ENCODE data around the gene BCAR3.
"Not testable (repeated sequence)": the region's sequence is repeated elsewhere in the genome, so short reads cannot be mapped to it uniquely, and the experiment has no call there.

The BCAR3 gene

DNA sequence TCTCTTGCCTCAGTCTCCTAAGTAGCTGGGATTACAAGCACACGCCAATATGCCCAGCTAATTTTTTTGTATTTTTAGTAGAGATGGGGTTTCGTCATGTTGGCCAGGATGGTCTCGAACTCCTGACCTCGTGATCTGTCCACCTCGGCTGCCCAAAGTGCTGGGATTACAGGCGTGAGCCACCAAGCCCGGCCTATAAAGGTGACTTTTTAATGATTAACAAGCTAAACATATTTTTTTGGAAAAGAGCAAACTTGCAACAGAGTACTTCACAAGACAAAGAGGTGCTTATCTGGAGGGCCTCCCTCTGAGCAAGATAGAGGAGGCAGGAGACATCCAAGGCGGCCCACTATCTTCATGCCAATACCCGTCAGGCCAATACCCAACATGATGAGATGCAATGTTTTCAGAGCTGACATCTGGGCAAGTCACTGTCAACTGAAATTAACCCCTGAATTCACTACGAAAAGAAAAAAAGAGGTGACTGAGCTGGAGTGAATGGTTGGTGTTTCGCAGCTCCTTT lies 10.5 kb downstream of the BCAR3 start:
- in situ Hi-C loops (cut with MboI; ENCODE audit: low sequenced_read_pairs), result no loop called here

DNA sequence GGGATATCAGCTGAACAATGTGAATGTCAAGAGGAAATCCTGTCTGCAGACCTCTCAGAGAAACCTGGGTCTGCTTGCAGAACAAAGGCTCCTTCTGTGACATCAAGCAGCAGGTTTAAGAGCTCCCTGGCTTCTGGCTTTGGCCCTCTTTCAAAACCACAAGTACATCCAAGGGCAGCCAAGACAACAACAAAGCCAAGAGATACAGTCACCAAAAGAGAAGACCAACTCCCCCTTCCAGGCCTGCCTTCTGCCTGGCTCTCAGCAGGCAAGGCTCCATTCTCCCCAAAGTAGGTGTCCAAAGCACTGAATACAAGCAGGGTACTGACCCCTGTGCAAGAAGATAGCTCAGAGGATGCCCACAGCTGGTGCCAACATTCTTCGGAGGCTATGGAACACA lies 11.5 kb downstream of the BCAR3 start:
- in situ Hi-C loops (cut with MboI; ENCODE audit: low sequenced_read_pairs), result no loop called here

DNA sequence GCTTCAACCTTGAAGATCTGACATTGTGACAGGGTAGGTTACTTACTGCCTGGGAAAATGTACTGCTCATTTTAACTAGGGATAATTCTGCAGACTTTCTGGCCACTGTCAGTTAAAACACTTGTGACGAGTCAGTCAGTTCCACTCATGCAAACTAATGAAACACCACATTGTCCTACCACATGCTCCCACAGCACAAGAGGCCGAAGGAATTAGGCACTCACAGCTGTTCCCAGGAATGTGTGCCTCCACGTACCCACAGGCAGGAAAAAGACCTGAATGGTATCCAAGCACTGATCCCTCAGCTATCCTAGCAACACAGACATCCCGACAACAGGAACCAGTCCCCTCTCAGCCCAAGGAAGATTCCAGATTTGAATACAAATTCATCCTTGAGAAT lies 12.3 kb downstream of the BCAR3 start:
- in situ Hi-C loops (cut with MboI; ENCODE audit: low sequenced_read_pairs), result no loop called here

DNA sequence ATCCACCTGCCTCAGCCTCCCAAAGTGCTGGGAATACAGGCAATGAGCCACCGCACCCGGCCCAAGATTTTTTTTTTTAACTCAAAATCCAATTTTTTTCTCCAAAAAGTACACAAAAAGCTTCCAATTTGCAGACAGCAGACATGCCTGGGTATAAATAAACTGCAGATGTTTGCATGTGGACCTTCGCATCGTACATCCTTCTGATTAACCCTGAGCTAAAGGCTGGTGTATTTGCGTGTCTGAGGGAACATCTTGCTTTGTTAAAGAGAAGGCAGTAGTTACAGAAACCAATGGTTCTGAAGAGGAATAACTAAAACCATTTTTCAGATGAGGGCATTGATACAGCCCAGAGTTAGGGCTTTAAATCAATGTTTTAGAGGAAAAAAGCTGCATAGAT lies 12.7 kb downstream of the BCAR3 start:
- in situ Hi-C loops (cut with MboI; ENCODE audit: low sequenced_read_pairs), result no loop called here

DNA sequence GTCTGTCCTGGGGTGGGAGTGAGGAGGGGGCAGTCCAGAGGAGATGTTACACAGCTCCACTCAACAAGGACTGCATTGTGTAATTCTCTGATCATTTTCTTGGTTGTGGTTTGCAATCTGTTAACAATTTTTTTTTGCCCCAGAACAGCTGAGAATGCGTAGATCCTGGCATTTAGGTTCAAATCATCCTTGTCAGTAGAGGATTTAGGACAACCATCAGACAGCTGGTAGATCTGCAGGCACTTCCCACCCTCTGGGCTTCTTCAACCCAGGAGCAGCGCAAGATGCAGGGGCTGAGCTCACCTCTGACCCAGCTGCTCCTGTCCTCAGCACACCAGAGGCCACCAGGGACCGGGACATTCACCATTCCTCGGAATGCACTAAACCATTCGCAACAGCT lies 13.5 kb downstream of the BCAR3 start:
- in situ Hi-C loops (cut with MboI; ENCODE audit: low sequenced_read_pairs), result no loop called here

DNA sequence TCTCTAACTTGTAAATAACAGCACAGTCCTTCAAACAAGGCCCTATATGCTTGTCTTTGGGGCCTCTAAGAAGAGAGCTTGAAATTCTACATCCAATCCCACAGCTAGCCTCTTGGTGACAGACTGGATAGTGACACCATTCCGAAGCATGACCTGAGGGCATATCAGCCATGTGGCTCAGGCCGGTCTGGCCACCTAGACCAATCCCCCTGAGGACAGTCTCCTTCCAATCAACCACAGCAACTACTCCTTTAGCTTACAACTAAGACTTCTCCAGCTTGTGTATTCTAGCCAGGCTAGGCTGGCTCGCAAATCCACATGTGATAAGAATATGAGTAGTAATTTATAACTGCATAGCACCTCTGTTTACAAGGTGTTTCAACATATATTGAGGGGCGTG lies 14.0 kb downstream of the BCAR3 start:
- in situ Hi-C loops (cut with MboI; ENCODE audit: low sequenced_read_pairs), result no loop called here

DNA sequence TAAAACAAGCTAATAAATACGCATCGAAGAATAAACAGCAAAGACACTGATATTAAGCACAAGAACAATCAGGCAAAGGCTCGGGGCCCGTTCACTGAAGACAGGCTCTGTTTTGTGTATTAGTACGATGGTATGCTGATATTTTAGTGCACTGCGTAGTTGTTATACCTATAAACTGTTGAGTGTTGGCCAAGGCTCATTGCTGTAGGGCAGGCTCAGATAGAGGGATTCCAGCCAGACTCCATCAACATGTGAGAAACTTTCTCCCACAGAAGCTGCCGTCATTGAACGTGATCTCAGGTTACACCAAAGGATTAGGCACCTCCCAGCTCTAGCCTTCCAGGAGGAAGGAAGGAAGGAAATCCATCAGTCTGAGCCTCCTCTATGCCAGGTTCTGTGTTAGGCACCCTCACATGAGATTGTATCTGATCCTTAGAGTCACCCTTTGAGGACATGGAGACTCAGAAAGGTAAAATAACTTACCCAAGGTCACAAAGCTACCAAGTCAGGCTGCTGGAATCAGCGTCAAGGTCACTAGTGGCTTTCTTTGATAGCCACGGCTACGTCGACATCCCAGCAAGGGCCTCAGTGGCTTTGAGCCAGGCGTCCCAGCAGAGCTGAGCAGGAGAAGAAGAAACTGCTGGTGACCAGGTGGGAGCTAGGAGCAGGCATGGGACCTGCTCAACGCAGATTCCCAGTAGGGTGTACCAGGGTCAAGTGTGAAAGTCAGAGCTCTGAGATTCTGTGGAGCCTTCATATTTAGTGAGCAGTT lies 14.8 kb downstream of the BCAR3 start:
- in situ Hi-C loops (cut with MboI; ENCODE audit: low sequenced_read_pairs), result no loop called here

DNA sequence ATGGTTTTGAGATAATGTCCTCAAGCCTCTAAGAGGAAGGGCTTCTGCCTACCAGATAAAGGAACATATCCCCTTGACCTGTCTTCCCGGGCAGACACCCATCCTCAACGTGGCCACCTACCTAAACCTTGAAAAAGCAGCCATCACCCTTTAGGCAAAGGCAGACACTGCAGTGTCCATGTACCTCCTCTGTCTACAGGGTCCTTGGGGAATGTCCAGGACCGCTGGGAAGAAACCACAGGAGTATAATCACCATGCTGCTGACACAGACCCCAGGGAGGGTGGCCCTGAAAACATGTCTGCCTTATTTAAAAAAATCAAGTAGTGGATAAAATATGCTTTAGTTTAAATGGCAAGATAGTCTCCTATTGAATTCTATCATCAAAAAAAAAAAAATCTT lies 16.6 kb downstream of the BCAR3 start:
- in situ Hi-C loops (cut with MboI; ENCODE audit: low sequenced_read_pairs), result no loop called here

DNA sequence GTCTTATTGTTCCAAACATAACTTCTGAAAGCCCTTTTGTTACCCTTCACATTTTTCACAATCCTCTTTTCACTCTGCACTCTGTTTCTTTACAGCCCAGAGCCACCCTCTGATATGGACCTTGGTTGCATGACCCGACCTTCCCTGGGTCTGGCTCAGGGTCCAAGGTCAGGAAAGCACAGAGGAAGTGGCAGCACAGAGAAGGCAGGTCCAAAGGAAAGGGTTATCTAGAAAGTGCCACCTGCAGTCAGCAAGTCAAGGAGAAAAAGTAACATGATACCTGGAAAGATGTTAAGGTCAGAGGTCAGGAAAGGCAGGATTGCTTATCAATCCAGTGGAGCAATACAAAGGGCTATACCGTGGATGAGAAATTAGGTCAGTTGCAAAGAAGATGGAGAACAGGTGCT lies 18.4 kb downstream of the BCAR3 start:
- in situ Hi-C loops (cut with MboI; ENCODE audit: low sequenced_read_pairs), result no loop called here

DNA sequence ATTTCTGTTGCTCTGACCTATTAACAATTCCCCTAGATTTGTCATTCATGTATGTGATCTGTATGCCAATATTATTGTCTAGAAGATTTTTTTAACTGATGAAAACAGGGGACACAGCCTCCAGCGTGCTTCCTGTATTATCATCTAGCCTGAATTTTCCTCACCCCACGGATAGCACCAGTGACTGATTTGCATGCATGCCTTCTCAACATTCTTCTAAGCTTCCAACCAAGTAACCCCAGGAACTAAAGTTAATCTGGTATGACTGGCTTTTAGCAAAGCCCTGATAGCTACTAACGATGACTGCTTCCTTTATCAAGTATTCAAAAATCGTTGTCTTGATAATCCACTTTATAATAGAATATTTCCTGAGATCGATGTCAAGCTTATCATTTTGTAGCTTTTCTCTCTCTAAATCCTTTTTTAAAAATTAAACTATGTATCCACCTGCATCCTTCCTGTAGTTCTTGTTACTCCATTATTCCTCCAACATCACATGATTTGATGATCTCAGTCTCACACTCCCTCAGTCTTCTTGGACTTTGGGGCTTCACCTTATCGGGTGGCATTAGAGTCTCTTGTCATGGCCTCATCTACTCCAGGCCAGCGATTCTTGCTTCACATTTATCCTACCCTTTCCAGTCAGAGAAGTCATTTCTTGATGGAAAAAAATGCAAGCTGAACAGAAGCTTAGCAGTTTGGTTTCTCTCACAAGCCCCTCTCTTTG lies 19.0 kb downstream of the BCAR3 start:
- in situ Hi-C loops (cut with MboI; ENCODE audit: low sequenced_read_pairs), result no loop called here

DNA sequence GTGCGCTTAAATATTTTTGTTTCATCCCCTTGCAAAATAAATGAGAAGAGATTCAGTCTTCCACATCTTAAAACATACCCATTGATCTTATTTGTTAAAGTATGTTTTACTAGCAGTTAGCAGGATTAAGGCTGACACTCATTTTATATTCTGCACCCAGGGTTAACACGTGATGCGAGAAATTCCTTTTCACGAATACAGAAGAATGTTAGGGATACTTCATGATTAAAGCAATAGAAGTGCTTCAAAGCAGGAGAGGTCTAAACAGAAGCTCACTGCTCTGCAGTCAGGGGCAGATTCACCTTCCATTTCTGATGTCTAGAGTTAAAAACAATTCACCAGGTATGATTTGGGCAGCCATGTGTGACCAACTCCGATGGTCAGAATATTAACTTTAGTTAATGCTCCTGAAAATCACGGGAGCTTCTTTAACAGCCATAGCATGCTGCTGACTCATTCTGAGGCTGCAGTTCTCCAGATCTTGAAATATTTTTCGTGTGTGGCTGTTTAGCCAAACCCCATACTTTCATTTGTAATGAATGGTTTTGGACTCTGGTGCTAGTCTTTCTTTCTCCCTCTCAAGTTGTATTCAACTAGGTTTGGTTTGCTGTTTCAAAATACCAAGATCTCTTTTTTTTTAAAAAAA lies 19.7 kb downstream of the BCAR3 start:
- in situ Hi-C loops (cut with MboI; ENCODE audit: low sequenced_read_pairs), result no loop called here

DNA sequence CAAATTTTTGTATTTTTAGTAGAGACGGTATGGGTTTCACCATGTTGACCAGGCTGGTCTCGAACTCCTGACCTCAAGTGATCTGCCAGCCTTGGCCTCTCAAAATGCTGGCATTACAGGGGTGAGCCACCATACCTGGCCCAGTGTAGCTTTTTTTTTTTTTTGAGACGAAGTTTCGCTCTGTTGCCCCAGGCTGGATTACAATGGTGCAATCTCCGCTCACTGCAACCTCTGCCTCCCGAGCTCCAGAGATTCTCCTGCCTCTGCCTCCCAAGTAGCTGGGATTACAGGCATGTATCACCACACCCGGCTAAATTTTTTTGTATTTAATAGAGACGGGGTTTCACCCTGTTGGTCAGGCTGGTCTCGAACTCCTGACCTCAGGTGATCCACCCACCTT lies 20.3 kb downstream of the BCAR3 start:
- in situ Hi-C loops (cut with MboI; ENCODE audit: low sequenced_read_pairs), result not testable (repeated sequence)

DNA sequence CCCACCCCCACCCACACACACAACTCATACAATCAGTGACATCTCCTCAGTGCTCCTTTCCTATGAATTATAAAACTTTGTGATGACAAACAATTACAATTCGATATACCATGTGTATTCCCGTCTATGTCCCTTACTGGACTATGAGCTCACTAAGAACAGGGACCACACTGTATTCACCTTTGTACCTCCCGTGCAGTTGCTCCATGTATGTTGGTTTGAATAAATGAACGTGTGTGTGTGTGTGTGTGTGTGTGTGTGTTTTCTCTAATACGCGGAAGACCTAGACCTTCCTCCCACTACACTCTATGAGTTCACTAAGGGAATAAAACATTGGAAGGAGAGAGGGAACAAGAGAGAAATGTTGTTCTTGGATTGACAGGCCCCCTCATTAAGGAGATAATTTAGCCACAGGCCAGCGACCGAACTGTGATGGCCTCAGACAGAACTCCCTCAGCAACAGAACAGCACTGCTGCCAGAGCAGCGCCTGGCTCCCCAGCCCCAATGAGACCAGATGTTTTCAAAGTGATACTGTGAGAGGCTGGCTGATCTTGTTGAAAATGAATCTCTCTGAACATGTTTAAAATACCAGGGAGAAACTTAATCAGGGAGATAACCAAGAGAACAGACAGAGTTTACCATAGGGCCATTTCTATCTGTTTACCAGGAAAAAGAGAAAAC lies 21.7 kb downstream of the BCAR3 start:
- in situ Hi-C loops (cut with MboI; ENCODE audit: low sequenced_read_pairs), result no loop called here

DNA sequence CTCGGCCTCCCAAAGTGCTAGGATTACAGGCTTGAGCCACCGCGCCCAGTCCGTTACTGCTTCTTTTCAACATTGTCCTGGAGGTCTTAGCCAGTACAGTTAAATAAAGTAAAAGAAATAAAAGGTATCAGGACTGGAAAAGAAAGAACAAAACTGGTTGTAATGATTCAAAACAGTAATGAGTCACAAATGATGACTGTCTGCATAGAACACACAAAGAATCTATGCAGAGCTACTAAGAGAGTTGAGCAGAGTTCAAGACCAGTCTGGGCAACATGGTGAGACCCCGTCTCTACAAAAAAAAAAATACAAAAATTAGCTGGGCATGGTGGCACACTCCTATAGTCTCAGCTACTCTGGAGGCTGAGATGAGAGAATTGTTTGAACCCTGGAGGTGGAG lies 23.4 kb downstream of the BCAR3 start:
- in situ Hi-C loops (cut with MboI; ENCODE audit: low sequenced_read_pairs), result no loop called here

DNA sequence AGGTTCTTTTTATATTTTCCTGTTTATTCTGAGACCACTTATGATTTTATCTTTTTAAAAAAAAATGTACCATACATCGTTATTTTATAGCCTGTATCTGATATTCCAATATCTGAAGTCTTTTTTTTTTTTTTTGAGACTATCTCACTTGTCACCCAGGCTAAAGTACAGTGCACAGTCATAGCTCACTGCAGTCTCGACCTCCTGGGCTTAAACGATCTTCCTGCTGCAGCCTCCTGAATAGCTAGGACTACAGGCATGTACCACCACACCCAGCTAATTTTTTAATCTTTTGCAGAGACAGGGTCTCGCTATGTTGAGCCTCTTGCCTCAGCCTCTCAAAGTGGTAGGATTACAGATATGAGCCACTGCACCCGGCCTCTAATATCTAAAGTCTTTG lies 25.1 kb downstream of the BCAR3 start:
- in situ Hi-C loops (cut with MboI; ENCODE audit: low sequenced_read_pairs), result no loop called here

DNA sequence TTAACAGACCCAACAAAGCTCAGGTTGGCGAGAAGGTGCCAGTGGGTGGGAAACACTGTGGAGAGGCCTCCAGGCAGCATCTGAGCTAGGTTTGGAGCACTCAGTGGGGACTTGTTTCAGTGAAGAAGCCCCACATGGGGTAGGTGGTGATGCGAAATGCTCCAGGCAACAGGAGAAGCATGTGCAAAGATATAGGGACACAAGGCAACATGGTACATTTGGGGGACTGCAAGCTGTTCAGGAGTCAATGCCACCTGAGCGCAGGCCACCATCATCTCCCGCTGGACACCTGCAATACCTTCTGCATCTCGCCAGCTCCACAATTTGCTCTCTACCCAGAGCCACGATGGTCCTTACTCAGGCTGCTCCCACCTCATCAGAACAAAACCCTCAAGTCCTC lies 28.0 kb downstream of the BCAR3 start:
- in situ Hi-C loops (cut with MboI; ENCODE audit: low sequenced_read_pairs), result no loop called here

DNA sequence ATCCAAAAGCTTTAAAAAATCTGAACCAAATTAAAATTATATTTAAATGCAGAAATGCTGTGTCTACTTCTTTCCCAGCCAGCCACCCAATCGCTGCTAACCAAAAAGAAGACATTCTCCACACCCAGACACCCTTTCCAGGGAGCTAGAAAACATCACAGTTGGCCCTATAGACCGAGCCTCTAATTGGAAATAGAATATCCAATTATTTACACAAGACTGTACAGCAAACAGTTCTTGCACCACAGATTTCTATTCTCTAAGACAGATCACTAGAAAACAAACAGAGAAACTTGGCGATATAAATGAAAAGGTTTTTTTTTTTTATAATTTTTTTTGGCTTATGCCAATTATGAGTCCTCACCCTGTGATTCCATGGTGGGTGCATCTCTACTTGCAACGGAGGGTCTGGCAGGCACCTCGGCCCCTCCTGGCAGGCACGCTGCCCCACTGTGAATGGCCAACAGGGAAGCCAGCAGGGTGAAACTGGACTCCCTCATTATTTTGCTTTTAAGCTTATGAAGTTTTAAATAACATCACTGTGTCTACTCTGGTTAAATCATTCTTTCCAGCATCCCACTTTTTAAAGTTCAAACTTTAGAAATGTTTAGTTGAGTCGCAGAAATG lies 29.2 kb downstream of the BCAR3 start:
- in situ Hi-C loops (cut with MboI; ENCODE audit: low sequenced_read_pairs), result no loop called here

DNA sequence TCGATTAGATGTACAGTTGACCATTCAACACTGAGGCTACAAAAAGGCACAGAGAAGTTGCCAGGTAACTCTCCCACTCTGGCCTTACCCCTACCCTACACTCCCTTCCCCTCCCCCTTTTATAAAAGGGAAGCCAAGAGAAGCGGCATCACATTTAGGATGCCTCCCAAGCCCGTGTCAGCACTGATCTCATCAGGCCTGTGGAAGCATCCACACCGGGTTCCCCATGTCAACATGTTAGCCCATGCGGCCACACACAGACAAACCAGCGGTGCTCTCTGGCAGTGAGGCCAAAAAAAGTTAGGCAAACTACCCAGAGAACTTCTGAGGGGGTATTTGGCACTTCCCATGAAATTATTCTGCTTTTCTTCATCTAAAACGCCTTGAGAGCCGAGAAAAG lies 29.9 kb downstream of the BCAR3 start:
- in situ Hi-C loops (cut with MboI; ENCODE audit: low sequenced_read_pairs), result no loop called here

DNA sequence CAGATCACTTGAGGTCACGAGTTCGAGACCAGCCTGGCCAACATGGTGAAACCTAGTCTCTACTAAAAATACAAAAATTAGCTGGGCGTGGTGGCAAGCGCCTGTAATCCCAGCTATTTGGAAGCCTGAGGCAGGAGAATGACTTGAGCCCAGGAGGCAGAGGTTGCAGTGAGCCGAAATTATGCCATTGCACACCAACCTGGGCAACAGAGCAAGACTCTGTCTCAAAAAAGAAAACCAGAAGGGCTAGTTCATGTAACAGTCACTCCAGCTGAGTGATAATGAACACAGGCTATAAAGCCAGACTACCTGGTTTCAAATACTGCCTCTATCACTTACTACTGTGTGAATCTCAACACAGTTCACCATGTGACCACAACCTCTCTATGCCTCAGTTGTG lies 31.5 kb downstream of the BCAR3 start:
- in situ Hi-C loops (cut with MboI; ENCODE audit: low sequenced_read_pairs), result not testable (repeated sequence)

DNA sequence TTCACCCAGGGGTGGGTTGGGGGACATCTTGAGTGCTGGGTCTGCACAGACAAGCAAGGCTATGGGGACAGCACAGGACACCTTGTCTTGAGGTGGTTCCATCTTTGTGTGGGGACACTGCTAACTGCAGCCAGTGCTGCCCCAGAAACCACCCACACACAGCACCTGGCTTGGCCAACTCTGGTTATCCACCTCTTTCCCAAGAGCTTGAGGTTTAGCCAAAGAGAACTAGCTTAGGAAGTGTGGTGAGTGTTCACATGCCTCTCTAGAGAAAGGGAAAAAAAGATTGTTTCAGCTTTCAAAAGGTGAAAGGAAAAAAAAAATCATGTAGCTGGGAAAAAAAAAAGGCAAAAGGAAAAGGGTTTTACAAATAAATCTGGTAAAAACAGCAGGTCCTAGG lies 32.4 kb downstream of the BCAR3 start:
- in situ Hi-C loops (cut with MboI; ENCODE audit: low sequenced_read_pairs), result no loop called here

DNA sequence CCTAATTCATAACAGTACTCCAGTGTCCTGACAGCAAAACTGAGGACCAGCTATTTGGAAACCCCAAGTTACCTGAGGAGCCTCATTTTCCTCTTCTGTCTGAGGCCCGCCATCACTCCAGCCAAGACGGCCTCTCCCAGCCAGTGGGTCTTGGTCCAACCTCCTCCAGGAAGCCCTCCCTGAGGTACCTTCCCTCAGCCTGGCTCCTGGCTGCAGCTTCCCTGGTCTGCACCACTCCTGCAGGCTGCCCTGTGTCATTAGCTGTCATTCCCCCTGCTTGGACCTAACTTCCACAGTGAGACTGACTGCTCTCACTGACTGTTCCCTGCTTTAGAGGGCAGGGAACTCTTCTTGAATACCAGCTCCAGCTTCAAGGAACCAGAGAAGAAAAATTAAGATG lies 33.0 kb downstream of the BCAR3 start:
- in situ Hi-C loops (cut with MboI; ENCODE audit: low sequenced_read_pairs), result no loop called here

All from HL-60/S4 treated with phorbol 12-myristate 13-acetate at 8.2 ng/mL for 4 days and 3 days (cell line).